ENCODE data around the gene AGBL1.
A peak's percentile ranks its signal among the peaks of the same experiment; 100 is the strongest.

AGBL1 gene

GRCh38 chr15:86138798-86139197 is 59.1 kb downstream of the AGBL1 start:
- no peaks in the 10 kb centered on the region for H3K27me3 ChIP-seq (ENCODE audit: insufficient read depth, poor library complexity, severe bottlenecking)
- DNase-seq (ENCODE audit: low read depth in 1 of 2, low spot score in 1 of 2), result no peak
- no peak overlapping the region for H3K27ac ChIP-seq (replicated peaks)
- H3K4me3 ChIP-seq (replicated peaks; ENCODE audit: insufficient read depth, low read length), result no peak overlapping the region
- TF ChIP-seq GABPA (IDR thresholded peaks at IDR 0.05; ENCODE audit: low read depth), result no peak
- no peak for TF ChIP-seq SPI1 (IDR thresholded peaks at IDR 0.05; ENCODE audit: borderline replicate concordance, low read depth)
- TF ChIP-seq REST (IDR thresholded peaks at IDR 0.05; ENCODE audit: insufficient replicate concordance, low read depth), result peak; percentile 83
- no peak for TF ChIP-seq POLR2AphosphoS5 (IDR thresholded peaks at IDR 0.05; ENCODE audit: low read depth)
- no peak for TF ChIP-seq CTCF (IDR thresholded peaks at IDR 0.05; ENCODE audit: insufficient read depth, low read length)

DNA sequence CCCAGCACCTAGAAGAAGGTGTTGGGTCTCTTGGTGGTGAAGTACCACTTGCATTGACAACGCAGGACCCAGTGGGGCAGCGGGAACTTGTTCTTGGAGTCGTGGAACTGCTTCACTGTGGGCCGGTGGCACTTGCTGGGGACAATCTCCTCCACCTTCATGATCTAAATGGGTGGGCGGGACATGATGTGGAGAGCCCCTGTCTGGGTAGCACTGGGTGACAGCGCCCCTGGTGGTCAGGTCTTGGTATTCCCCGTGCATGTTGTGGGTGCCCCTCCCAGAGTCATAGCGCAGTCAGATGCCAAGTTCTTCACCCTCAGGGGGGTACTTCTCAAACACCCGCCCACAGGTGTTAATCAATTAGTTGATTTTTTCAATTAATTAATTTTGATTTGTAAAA is 60.2 kb downstream of the AGBL1 start:
- Histone ChIP-seq H3K4me3 (replicated peaks; ENCODE audit: insufficient read depth, low read length) (no peak overlapping the region), H3K27me3 (ENCODE audit: insufficient read depth, poor library complexity, severe bottlenecking) (no peaks in the 10 kb centered on the region), H3K27ac (replicated peaks) (no peak overlapping the region)
- DNase-seq (ENCODE audit: low read depth in 1 of 2, low spot score in 1 of 2), result no peak
- no peak for TF ChIP-seq GABPA (IDR thresholded peaks at IDR 0.05; ENCODE audit: low read depth)
- no peak for TF ChIP-seq REST (IDR thresholded peaks at IDR 0.05; ENCODE audit: insufficient replicate concordance, low read depth)
- no peak for TF ChIP-seq CTCF (IDR thresholded peaks at IDR 0.05; ENCODE audit: insufficient read depth, low read length)
- no peak for TF ChIP-seq SPI1 (IDR thresholded peaks at IDR 0.05; ENCODE audit: borderline replicate concordance, low read depth)
- TF ChIP-seq POLR2AphosphoS5 (IDR thresholded peaks at IDR 0.05; ENCODE audit: low read depth), result no peak

DNA sequence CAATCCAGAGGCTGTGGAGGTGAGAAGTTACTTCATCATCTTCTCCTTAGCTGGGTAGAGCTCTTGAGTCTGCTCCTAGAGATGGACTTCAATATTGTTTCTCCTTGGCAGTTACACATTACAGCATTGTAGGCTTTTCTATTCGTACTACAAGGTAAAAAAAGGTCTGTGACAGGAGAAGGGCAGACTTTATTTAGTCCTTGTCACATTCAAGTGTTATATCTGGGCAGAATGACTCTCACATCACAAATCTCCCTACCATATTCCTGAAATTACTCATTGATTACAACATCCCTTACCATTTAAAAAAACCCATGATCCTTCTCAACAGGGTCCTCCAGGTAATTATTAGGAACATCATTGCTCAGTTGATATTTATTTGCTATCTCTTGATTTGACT is 75.0 kb downstream of the AGBL1 start:
- no peak overlapping the region for H3K4me3 ChIP-seq (replicated peaks; ENCODE audit: insufficient read depth, low read length)
- H3K27me3 ChIP-seq (ENCODE audit: insufficient read depth, poor library complexity, severe bottlenecking), result no peaks in the 10 kb centered on the region
- no peak overlapping the region for H3K27ac ChIP-seq (replicated peaks)
- TF ChIP-seq SPI1 (IDR thresholded peaks at IDR 0.05; ENCODE audit: borderline replicate concordance, low read depth) (no peak), GABPA (IDR thresholded peaks at IDR 0.05; ENCODE audit: low read depth) (no peak), REST (IDR thresholded peaks at IDR 0.05; ENCODE audit: insufficient replicate concordance, low read depth) (no peak), POLR2AphosphoS5 (IDR thresholded peaks at IDR 0.05; ENCODE audit: low read depth) (no peak), CTCF (IDR thresholded peaks at IDR 0.05; ENCODE audit: insufficient read depth, low read length) (no peak)
- no peak for DNase-seq (ENCODE audit: low read depth in 1 of 2, low spot score in 1 of 2)

Measured in HL-60 (cell line).